ENCODE measurements around the gene RAB29. TPM values are rescaled to one million over a fixed set of nuclear protein-coding genes. Genes with fewer than 3 reads are reported as not detected.
A peak's percentile ranks its signal among the peaks of the same experiment; 100 is the strongest.

RAB29 gene
- total and polyA plus RNA-seq, 9 of the 15 experiments (the other 6 are each of a cell fraction or from before 2014, with no cell fraction given): 6.3 to 17.6 (median 8.0) TPM

- TF ChIP-seq E2F6 (IDR thresholded peaks at IDR 0.05; ENCODE audit: borderline replicate concordance in 1 of 2, extremely low read depth in 1 of 2, insufficient read depth in 1 of 2, insufficient read length in 1 of 2, low read depth in 1 of 2, low read length in 1 of 2, poor library complexity in 1 of 2, severe bottlenecking in 1 of 2) (peak; percentile 24 to 50), LCOR (CRISPR knock-in tag; IDR thresholded peaks at IDR 0.05) (no peak), MNT (conservative IDR thresholded peaks at IDR 0.05) (peak; percentile 53 to 68; a peak in 2 of 4 replicates), KDM2B (CRISPR knock-in tag; IDR thresholded peaks at IDR 0.05) (no peak), IRF1 (CRISPR knock-in tag; IDR thresholded peaks at IDR 0.05; ENCODE audit: borderline replicate concordance) (no peak), THAP12 (CRISPR knock-in tag; IDR thresholded peaks at IDR 0.05) (peak; percentile 55; the same call in 1 of the 2 replicates), ZBTB33 (CRISPR knock-in tag; IDR thresholded peaks at IDR 0.05) (0 out of 2 replicates have a peak, but pooled peaks have one; percentile 28), POLR2H (tag; IDR thresholded peaks at IDR 0.05; ENCODE audit: low read depth) (no peak), CREBBP (IDR thresholded peaks at IDR 0.05; ENCODE audit: low read depth, low read length) (no peak), BMI1 (IDR thresholded peaks at IDR 0.05; ENCODE audit: low read length) (no peak), ZNF764 (CRISPR knock-in tag; IDR thresholded peaks at IDR 0.05; ENCODE audit: low read depth) (no peak), ZNF282 (CRISPR knock-in tag; IDR thresholded peaks at IDR 0.05) (no peak), GABPB2 (CRISPR knock-in tag; conservative IDR thresholded peaks at IDR 0.05) (no peak), JUND (IDR thresholded peaks at IDR 0.05; ENCODE audit: borderline replicate concordance, low read depth, low read length) (no peak), JUND (tag; IDR thresholded peaks at IDR 0.05; ENCODE audit: borderline replicate concordance, low read depth, low read length) (no peak), ZBTB2 (IDR thresholded peaks at IDR 0.05) (peak; percentile 40; the same call in 1 of the 2 replicates)
Measured at GRCh38 chr1:205812878-205813754, 37.8 kb upstream of the RAB29 start, which contains the start of gene SLC41A1 (continued).

Measured in K562 (cell line).